Left ventricle myocardium superior (tissue), 1 donor: ENCODE results near the gene KPNA6. TPM values are rescaled to one million over a fixed set of nuclear protein-coding genes. Genes with fewer than 3 reads are reported as not detected.

Source experiments
- microRNA-seq: library from miRNA; unstranded; fragments of <30 nt; microRNA quantifications from one replicate; pipeline ENCODE4 v1.2.0, GENCODE V29; 2020; ENCODE audit warnings: borderline number of aligned reads
- total RNA-seq: library from RNA; stranded (reverse); fragmentation: NEBNext Ultra II Directional; extraction: Animal tissue kit (Norgen Biotek cat#: 25700); gene quantifications from one replicate; pipeline ENCODE4 v1.2.1, GENCODE V29; 2021
- donor health status: DM: no; HTN: yes; CAD: no; lungs with severe emphysema.

KPNA6 gene
- total RNA-seq, 1 donor from 2014 or later = 78.6 TPM

Small RNAs within 50 kb of the gene (microRNA-seq; reads per million reads assigned to microRNA genes)
- gene MIR5585 = not detected

Other genes starting within 250 kb of the KPNA6 start
- gene PTP4A2, start 169.7 kb upstream of the KPNA6 start, total RNA-seq = 252 TPM
- gene KHDRBS1, start 94.2 kb upstream of the KPNA6 start, total RNA-seq = 61.7 TPM
- gene TMEM39B, start 35.1 kb upstream of the KPNA6 start, total RNA-seq = 5.6 TPM
- gene TXLNA, start 71.6 kb downstream of the KPNA6 start, total RNA-seq = 16.5 TPM
- 33.2 TPM for gene CCDC28B, start 92.5 kb downstream of the KPNA6 start, total RNA-seq
- gene IQCC, start 97.6 kb downstream of the KPNA6 start, total RNA-seq = 0.92 TPM
- not detected for gene DCDC2B, start 101.0 kb downstream of the KPNA6 start, total RNA-seq
- 7.4 TPM for gene TMEM234, start 114.3 kb downstream of the KPNA6 start, total RNA-seq
- 104 TPM for gene EIF3I, start 114.4 kb downstream of the KPNA6 start, total RNA-seq
- 9.1 TPM for gene FAM167B, start 139.2 kb downstream of the KPNA6 start, total RNA-seq
- gene LCK, start 143.2 kb downstream of the KPNA6 start, total RNA-seq = 0.50 TPM
- gene HDAC1, start 184.0 kb downstream of the KPNA6 start, total RNA-seq = 46.1 TPM
- 15.3 TPM for gene MARCKSL1, start 228.2 kb downstream of the KPNA6 start, total RNA-seq